Smooth muscle cell (in vitro differentiated cells): ENCODE measurements around the gene MAPK7. TPM values are rescaled to one million over a fixed set of nuclear protein-coding genes. Genes with fewer than 3 reads are reported as not detected.

ENCODE experiments used
- DNase-seq: peaks from one replicate; lab custom pipeline; 2025; ENCODE audit not compliant: unreplicated experiment; lab: John Stamatoyannopoulos, UW
- H2AFZ ChIP-seq: fragments of 200-600 bp; sonication (generic); 2 replicates; pipeline ENCODE4 v1.6.0; 2016; ENCODE audit warnings: antibody characterized with exemption, low read depth, mild to moderate bottlenecking
- H3F3A ChIP-seq: fragments of 200-600 bp; sonication (generic); 2 replicates; pipeline ENCODE4 v1.6.0; 2017; ENCODE audit warnings: antibody characterized with exemption, low read depth
- H3K27ac ChIP-seq: fragments of 200-600 bp; sonication (generic); 2 replicates; pipeline ENCODE4 v1.5.1; 2016; ENCODE audit warnings: low read depth, mild to moderate bottlenecking
- H3K27me3 ChIP-seq: fragments of 200-600 bp; sonication (generic); 2 replicates; pipeline ENCODE4 v1.6.1; 2016; ENCODE audit warnings: low read depth, mild to moderate bottlenecking
- H3K36me3 ChIP-seq: fragments of 200-600 bp; sonication (generic); 2 replicates; pipeline ENCODE4 v1.5.1; 2016; ENCODE audit warnings: low read depth
- H3K4me1 ChIP-seq: fragments of 200-600 bp; sonication (generic); 2 replicates; pipeline ENCODE4 v1.5.1; 2016; ENCODE audit warnings: low read depth
- H3K4me2 ChIP-seq: fragments of 200-600 bp; sonication (generic); 2 replicates; pipeline ENCODE4 v1.6.0; 2016; ENCODE audit warnings: mild to moderate bottlenecking
- H3K4me3 ChIP-seq: fragments of 200-600 bp; sonication (generic); 2 replicates; pipeline ENCODE4 v1.5.1; 2016; ENCODE audit warnings: mild to moderate bottlenecking
- H3K79me2 ChIP-seq: fragments of 200-600 bp; sonication (generic); 2 replicates; pipeline ENCODE4 v1.6.0; 2016; ENCODE audit warnings: low read depth, mild to moderate bottlenecking
- H3K9ac ChIP-seq: fragments of 200-600 bp; sonication (generic); 2 replicates; pipeline ENCODE4 v1.6.0; 2016; ENCODE audit warnings: low read depth
- H3K9me3 ChIP-seq: fragments of 200-600 bp; sonication (generic); replicated peaks from 2 replicates; pipeline ENCODE4 v1.5.1; 2016; ENCODE audit warnings: low read depth
- H4K20me1 ChIP-seq: fragments of 200-600 bp; sonication (generic); 2 replicates; pipeline ENCODE4 v1.6.0; 2016; ENCODE audit warnings: low read depth
- WGBS: methylation state at CpG from one replicate; pipeline ENCODE4 v1.1.7; 2016; ENCODE audit warnings: low lambda C conversion rate; 5-methylcytosine and 5-hydroxymethylcytosine counted together
- polyA plus RNA-seq: library from polyadenylated mRNA; unstranded; fragments of >200 nt; fragmentation: Nextera tagmentation; extraction: Ambion mirVana; gene quantifications from 2 replicates; pipeline ENCODE4 v1.2.1, GENCODE V29; 2016
- total RNA-seq: library from RNA; depleted of rRNA; stranded (reverse); fragments of >200 nt; gene quantifications from 2 replicates; pipeline ENCODE4 v1.2.3, GENCODE V29; 2014
- TF ChIP-seq, protein P1 (sequence below): fragments of 200-600 bp; sonication (generic); IDR thresholded peaks from 2 replicates; pipeline ENCODE4 v1.5.1; 2017; ENCODE audit warnings: borderline replicate concordance, mild to moderate bottlenecking, antibody characterized with exemption; ENCODE audit not compliant: insufficient read depth, poor library complexity, severe bottlenecking

MAPK7 gene
- total and polyA plus RNA-seq, 2 experiments from 2014 or later: 9.1 to 36.3 TPM

GRCh38 chr17:19412984-19413383, 34.7 kb downstream of the MAPK7 start:
- Histone ChIP-seq H3K79me2 (no peaks in the 10 kb centered on the region), H3K9ac (no peak overlapping the region), H3K4me2 (no peak overlapping the region), H2AFZ (no peak overlapping the region), H3K4me3 (no peak overlapping the region), H3K9me3 (no peaks in the 10 kb centered on the region), H3K27me3 (no peaks in the 10 kb centered on the region), H3K36me3 (no peaks in the 10 kb centered on the region), H3K27ac (no peak overlapping the region), H4K20me1 (no peaks in the 10 kb centered on the region), H3K4me1 (peaks cover 10% of the 10 kb centered on the region), H3F3A (peaks cover 9% of the 10 kb centered on the region)
- DNase-seq: no peak
- WGBS: 93% methylated on average over 12 of the region's 12 CpGs
- TF ChIP-seq, protein P1, sequence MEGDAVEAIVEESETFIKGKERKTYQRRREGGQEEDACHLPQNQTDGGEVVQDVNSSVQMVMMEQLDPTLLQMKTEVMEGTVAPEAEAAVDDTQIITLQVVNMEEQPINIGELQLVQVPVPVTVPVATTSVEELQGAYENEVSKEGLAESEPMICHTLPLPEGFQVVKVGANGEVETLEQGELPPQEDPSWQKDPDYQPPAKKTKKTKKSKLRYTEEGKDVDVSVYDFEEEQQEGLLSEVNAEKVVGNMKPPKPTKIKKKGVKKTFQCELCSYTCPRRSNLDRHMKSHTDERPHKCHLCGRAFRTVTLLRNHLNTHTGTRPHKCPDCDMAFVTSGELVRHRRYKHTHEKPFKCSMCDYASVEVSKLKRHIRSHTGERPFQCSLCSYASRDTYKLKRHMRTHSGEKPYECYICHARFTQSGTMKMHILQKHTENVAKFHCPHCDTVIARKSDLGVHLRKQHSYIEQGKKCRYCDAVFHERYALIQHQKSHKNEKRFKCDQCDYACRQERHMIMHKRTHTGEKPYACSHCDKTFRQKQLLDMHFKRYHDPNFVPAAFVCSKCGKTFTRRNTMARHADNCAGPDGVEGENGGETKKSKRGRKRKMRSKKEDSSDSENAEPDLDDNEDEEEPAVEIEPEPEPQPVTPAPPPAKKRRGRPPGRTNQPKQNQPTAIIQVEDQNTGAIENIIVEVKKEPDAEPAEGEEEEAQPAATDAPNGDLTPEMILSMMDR: no peak

DNA sequence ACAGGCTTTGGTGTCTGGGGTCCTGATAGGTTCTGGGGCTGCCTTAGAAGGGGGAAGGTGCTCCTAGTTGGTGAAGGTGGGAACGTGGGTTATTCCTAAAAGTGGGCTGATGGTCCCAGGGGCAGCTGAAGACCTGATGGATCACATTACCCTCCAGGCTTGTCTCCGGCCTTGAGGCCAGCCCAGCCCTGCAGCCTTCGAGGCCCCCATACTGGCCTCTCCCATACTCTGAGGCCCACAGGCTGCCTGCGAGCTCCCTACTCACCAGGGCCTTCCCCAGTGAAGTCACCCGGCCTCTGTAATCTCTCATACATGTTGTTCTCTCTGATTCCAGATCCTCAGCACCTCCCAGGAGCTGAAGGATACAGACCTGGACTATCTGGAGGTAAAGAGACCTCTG, 35.5 kb downstream of the MAPK7 start:
- H3K27ac ChIP-seq: no peak overlapping the region
- no peak for DNase-seq
- 43% methylated on average over 5 of the region's 5 CpGs for WGBS
- TF ChIP-seq, protein P1: no peak
- peaks cover 10% of the 10 kb centered on the region for H3K4me1 ChIP-seq
- H3K36me3 ChIP-seq: no peaks in the 10 kb centered on the region
- H4K20me1 ChIP-seq: no peaks in the 10 kb centered on the region
- no peak overlapping the region for H3K9ac ChIP-seq
- no peak overlapping the region for H3K4me2 ChIP-seq
- no peak overlapping the region for H2AFZ ChIP-seq
- H3F3A ChIP-seq: peaks cover 9% of the 10 kb centered on the region
- no peaks in the 10 kb centered on the region for H3K79me2 ChIP-seq
- no peaks in the 10 kb centered on the region for H3K9me3 ChIP-seq
- no peak overlapping the region for H3K4me3 ChIP-seq
- no peaks in the 10 kb centered on the region for H3K27me3 ChIP-seq

DNA sequence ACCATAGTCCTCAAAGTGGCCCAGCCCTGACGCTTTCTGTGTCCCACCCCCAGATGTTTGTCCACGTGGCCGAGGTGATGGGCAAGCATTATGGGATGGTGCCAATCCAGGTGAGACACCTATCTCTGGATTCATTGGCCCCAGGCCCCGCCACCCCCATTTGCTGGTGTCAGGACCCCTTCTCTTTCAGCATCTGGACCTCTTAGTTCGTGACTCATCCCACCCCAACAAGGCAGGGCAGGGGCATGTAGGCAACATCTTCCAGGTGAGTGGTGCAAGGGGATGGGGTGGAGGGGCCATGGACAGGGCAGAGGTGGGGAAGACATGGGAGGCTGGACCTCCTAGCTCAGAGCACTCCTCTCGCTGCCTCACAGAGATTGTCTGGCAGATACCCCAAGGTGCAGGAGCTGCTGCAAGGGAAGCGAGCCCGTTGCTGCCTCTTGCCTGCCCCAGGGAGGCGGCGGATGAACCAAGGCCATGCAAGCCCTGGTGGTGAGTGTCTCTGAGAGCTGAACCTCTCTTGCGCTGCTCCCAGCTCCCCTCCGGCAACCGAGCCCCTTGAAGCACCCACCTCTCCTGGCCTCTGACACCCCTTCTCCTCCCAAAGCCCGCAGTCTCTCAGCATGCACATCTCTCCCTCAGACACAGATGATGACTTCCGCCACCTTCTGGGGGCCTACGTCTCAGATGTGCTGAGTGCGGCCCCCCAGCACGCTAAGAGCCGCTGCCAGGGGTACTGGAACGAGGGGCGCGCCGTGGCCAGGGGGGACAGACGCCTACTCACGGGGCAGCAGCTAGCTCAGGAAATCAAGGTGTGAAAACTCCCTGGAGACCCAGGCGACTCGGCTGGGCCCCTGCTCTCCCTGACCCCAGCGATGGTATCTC, 36.3 kb downstream of the MAPK7 start:
- Histone ChIP-seq H3K27me3 (no peaks in the 10 kb centered on the region), H3K4me3 (no peak overlapping the region), H3K79me2 (no peaks in the 10 kb centered on the region), H3K9me3 (no peaks in the 10 kb centered on the region), H3F3A (peaks cover 9% of the 10 kb centered on the region), H3K4me2 (no peak overlapping the region), H3K27ac (no peak overlapping the region), H4K20me1 (no peaks in the 10 kb centered on the region), H2AFZ (no peak overlapping the region), H3K9ac (no peak overlapping the region), H3K36me3 (no peaks in the 10 kb centered on the region), H3K4me1 (peaks cover 10% of the 10 kb centered on the region)
- TF ChIP-seq, protein P1: no peak
- DNase-seq: no peak
- WGBS: 94% methylated on average over 28 of the region's 28 CpGs
